Left ventricle myocardium inferior (tissue), 1 donor: ENCODE results near the gene MTIF2. TPM values are rescaled to one million over a fixed set of nuclear protein-coding genes. Genes with fewer than 3 reads are reported as not detected.

Experiments used
- DNase-seq: peaks from one replicate; pipeline ENCODE4 v3.0.0-alpha.2; 2020
- H3K27ac ChIP-seq: fragments of 200-600 bp; replicated peaks from 2 replicates; pipeline ENCODE4 v1.8.0; 2021
- H3K27me3 ChIP-seq: fragments of 200-600 bp; 2 replicates; pipeline ENCODE4 v1.8.0; 2021; ENCODE audit warnings: low read depth
- H3K36me3 ChIP-seq: fragments of 200-600 bp; 2 replicates; pipeline ENCODE4 v1.8.0; 2021
- H3K4me1 ChIP-seq: fragments of 200-600 bp; 2 replicates; pipeline ENCODE4 v1.8.0; 2021
- H3K4me3 ChIP-seq: fragments of 200-600 bp; 2 replicates; pipeline ENCODE4 v1.8.0; 2021; ENCODE audit warnings: mild to moderate bottlenecking, moderate library complexity
- H3K9me3 ChIP-seq: fragments of 200-600 bp; replicated peaks from 2 replicates; pipeline ENCODE4 v1.8.0; 2021
- CTCF ChIP-seq: fragments of 200-600 bp; IDR thresholded peaks from 2 replicates; pipeline ENCODE4 v1.8.0; 2021; ENCODE audit warnings: antibody characterized with exemption, mild to moderate bottlenecking, borderline replicate concordance
- intact Hi-C: fragments of 100-400 bp; cut with micrococcal nuclease; formaldehyde crosslinking; loops from one replicate; pipeline ENCODE4 v1.11.0; 2022
- long read RNA-seq: library from polyadenylated mRNA; unstranded; transcript quantifications from one replicate; pipeline ENCODE4 v2.0.0, GENCODE V29; 2021
- total RNA-seq: library from RNA; stranded (reverse); fragmentation: NEBNext Ultra II Directional; extraction: Animal tissue kit (Norgen Biotek cat#: 25700); gene quantifications from one replicate; pipeline ENCODE4 v1.2.1, GENCODE V29; 2021
- donor health status: DM: no; HTN: yes; CAD: no; lungs with severe emphysema.

MTIF2 gene
- 53.0 TPM for total RNA-seq
- long read RNA-seq, transcript MTIF2-201 (16 exons, 2,528 nt), result major isoform, 32 of 55 reads
- long read RNA-seq, partial matches to known transcripts, result 2 of 55 reads
- long read RNA-seq, other reads (novel, unspliced or antisense), result 20 of 55 reads

- intact Hi-C loops, result no loop called here
These were observed at the start of gene MTIF2 for GRCh38 chr2:55268907-55269644. TSS of gene MTIF2 (minus strand) at chr2:55269231. CDS start at chr2:55263858, 5,373 bp downstream.

GRCh38 chr2:55314985-55315384 lies 46.0 kb upstream of the MTIF2 start:
- H3K36me3 ChIP-seq, result peaks cover 70% of the 10 kb centered on the region
- DNase-seq, result no peak
- H3K4me1 ChIP-seq, result no peaks in the 10 kb centered on the region
- no peak for TF ChIP-seq CTCF
- intact Hi-C loops, result loop anchor here (10.0 kb wide), 1 partner anchor 1010 kb away; no protein-coding TSS in a partner anchor
- no peak overlapping the region for H3K27ac ChIP-seq
- no peak overlapping the region for H3K4me3 ChIP-seq
- no peaks in the 10 kb centered on the region for H3K27me3 ChIP-seq
- H3K9me3 ChIP-seq, result no peaks in the 10 kb centered on the region

More at GRCh38 chr2:55268907-55269644, at the start of gene MTIF2:
- peak; percentile 31 for TF ChIP-seq CTCF
- H3K27ac ChIP-seq, result peak within 1 kb of the TSS; percentile 93
- H3K9me3 ChIP-seq, result no peaks in the 10 kb centered on the region
- H3K4me3 ChIP-seq, result peak within 1 kb of the TSS; percentile 78
- peaks cover 30% of the 10 kb centered on the region for H3K36me3 ChIP-seq
- DNase-seq, result peak; percentile 97
- no peaks in the 10 kb centered on the region for H3K27me3 ChIP-seq
- peaks cover 23% of the 10 kb centered on the region for H3K4me1 ChIP-seq

GRCh38 chr2:55311444-55311870 lies 42.4 kb upstream of the MTIF2 start:
- no peak for TF ChIP-seq CTCF
- no peak overlapping the region for H3K4me3 ChIP-seq
- no peaks in the 10 kb centered on the region for H3K9me3 ChIP-seq
- intact Hi-C loops, result loop anchor here (10.0 kb wide), 1 partner anchor 1007 kb away; no protein-coding TSS in a partner anchor
- H3K27me3 ChIP-seq, result no peaks in the 10 kb centered on the region
- peaks cover 5% of the 10 kb centered on the region for H3K4me1 ChIP-seq
- no peak overlapping the region for H3K27ac ChIP-seq
- peaks cover 52% of the 10 kb centered on the region for H3K36me3 ChIP-seq
- DNase-seq, result no peak

GRCh38 chr2:55309446-55309845 lies 40.4 kb upstream of the MTIF2 start:
- no peaks in the 10 kb centered on the region for H3K27me3 ChIP-seq
- peaks cover 35% of the 10 kb centered on the region for H3K36me3 ChIP-seq
- H3K4me1 ChIP-seq, result peaks cover 5% of the 10 kb centered on the region
- H3K4me3 ChIP-seq, result no peak overlapping the region
- no peak for TF ChIP-seq CTCF
- intact Hi-C loops, result no loop called here
- H3K27ac ChIP-seq, result no peak overlapping the region
- DNase-seq, result no peak
- no peaks in the 10 kb centered on the region for H3K9me3 ChIP-seq

GRCh38 chr2:55302241-55302640 lies 33.2 kb upstream of the MTIF2 start:
- no peak for DNase-seq
- H3K36me3 ChIP-seq, result peaks cover 15% of the 10 kb centered on the region
- H3K4me3 ChIP-seq, result no peak overlapping the region
- no peaks in the 10 kb centered on the region for H3K4me1 ChIP-seq
- no peak for TF ChIP-seq CTCF
- no peaks in the 10 kb centered on the region for H3K27me3 ChIP-seq
- no peaks in the 10 kb centered on the region for H3K9me3 ChIP-seq
- intact Hi-C loops, result no loop called here
- H3K27ac ChIP-seq, result no peak overlapping the region
